H1 (cell line): ENCODE data around the gene MED12L. TPM values are rescaled to one million over a fixed set of nuclear protein-coding genes. Genes with fewer than 3 reads are reported as not detected.
A peak's percentile ranks its signal among the peaks of the same experiment; 100 is the strongest.

Experiments
- CTCF ChIA-PET: fragments of 300-600 bp; sonication (Branson Sonifier 250); formaldehyde crosslinking; loops from one replicate; lab custom pipeline; 2021; ENCODE audit not compliant: partially characterized antibody; lab: Charles Lee
- POLR2A ChIA-PET: fragments of 300-600 bp; sonication (Branson Sonifier 250); formaldehyde crosslinking; loops from one replicate; lab custom pipeline; 2021; ENCODE audit warnings: inconsistent platforms; ENCODE audit not compliant: partially characterized antibody; lab: Charles Lee
- DNase-seq, 2 experiments: peaks; one replicate each; pipeline versions ENCODE4 v3.0.0 to v3.0.0-alpha.2; 2010 to 2022; ENCODE audit warnings: low spot score in 2 of 2, low read depth in 1 of 2, mixed read lengths in 1 of 2
- FAIRE-seq: peaks from 2 replicates; lab custom pipeline; 2011; peaks lifted over from hg19 to GRCh38; lab: Jason Lieb, UNC
- H2AFZ ChIP-seq: 2 replicates; pipeline ENCODE4 v1.8.1; 2012; ENCODE audit warnings: low read length, inconsistent platforms
- H2AK5ac ChIP-seq: 2 replicates; pipeline ENCODE4 v1.6.1; 2013; ENCODE audit warnings: low read depth, low read length
- H2BK120ac ChIP-seq: replicated peaks from 2 replicates; pipeline ENCODE3; 2013; ENCODE audit warnings: low read depth, low read length, inconsistent platforms
- H2BK12ac ChIP-seq: 2 replicates; pipeline ENCODE4 v1.6.1; 2013; ENCODE audit warnings: low read depth, low read length
- H2BK15ac ChIP-seq: 2 replicates; pipeline ENCODE4 v1.6.1; 2013; ENCODE audit warnings: low read length
- H2BK20ac ChIP-seq: 2 replicates; pipeline ENCODE4 v1.6.1; 2013; ENCODE audit warnings: low read length
- H2BK5ac ChIP-seq: 2 replicates; pipeline ENCODE4 v1.6.1; 2013; ENCODE audit warnings: low read depth, low read length
- H3K14ac ChIP-seq: 2 replicates; pipeline ENCODE4 v1.6.1; 2013; ENCODE audit warnings: inconsistent platforms; ENCODE audit not compliant: insufficient read length
- H3K18ac ChIP-seq: 2 replicates; pipeline ENCODE4 v1.6.1; 2013; ENCODE audit warnings: low read length; ENCODE audit errors: extremely low read depth
- H3K23ac ChIP-seq: 2 replicates; pipeline ENCODE4 v1.6.1; 2013; ENCODE audit warnings: inconsistent platforms; ENCODE audit not compliant: insufficient read length
- H3K23me2 ChIP-seq: 2 replicates; pipeline ENCODE4 v1.6.1; 2013; ENCODE audit warnings: low read depth, low read length
- H3K27ac ChIP-seq: 2 replicates; pipeline ENCODE4 v1.6.1; 2011; ENCODE audit warnings: low read depth, low read length, inconsistent platforms
- H3K27me3 ChIP-seq, 4 experiments: replicated peaks in 1 of 4; 1 replicate in 1 of 4; 2 replicates in 3 of 4; pipeline versions ENCODE4 v1.6.1 to v1.8.1; 2011 to 2013; ENCODE audit warnings: low read length in 3 of 4, mild to moderate bottlenecking in 3 of 4, inconsistent platforms in 2 of 4, mixed read lengths in 2 of 4, moderate library complexity in 1 of 4; ENCODE audit not compliant: control insufficient read depth in 3 of 4, insufficient read depth in 3 of 4; ENCODE audit errors: extremely low read depth in 1 of 4
- H3K36me3 ChIP-seq, 4 experiments: 2 replicates each; pipeline versions ENCODE4 v1.6.1 to v1.8.1; 2011 to 2013; ENCODE audit warnings: mild to moderate bottlenecking in 4 of 4, low read length in 3 of 4, moderate library complexity in 2 of 4, control low read depth in 1 of 4, inconsistent platforms in 1 of 4; ENCODE audit not compliant: insufficient read depth in 4 of 4, control insufficient read depth in 2 of 4
- H3K4ac ChIP-seq: replicated peaks from 2 replicates; pipeline ENCODE3; 2013; ENCODE audit warnings: low read length, low read depth, mixed read lengths, inconsistent platforms; ENCODE audit not compliant: insufficient read length
- H3K4me1 ChIP-seq, 4 experiments: replicated peaks in 1 of 4; 1 replicate in 1 of 4; 2 replicates in 3 of 4; pipeline versions ENCODE4 v1.6.1 to v1.8.1; 2011 to 2013; ENCODE audit warnings: low read length in 3 of 4, inconsistent platforms in 2 of 4, mixed read lengths in 1 of 4; ENCODE audit not compliant: insufficient read depth in 4 of 4, control insufficient read depth in 3 of 4
- H3K4me2 ChIP-seq, 2 experiments: 2 replicates each; pipeline versions ENCODE4 v1.6.1 to v1.8.1; 2011 to 2013; ENCODE audit warnings: low read depth in 2 of 2, low read length in 2 of 2, control low read depth in 1 of 2, inconsistent platforms in 1 of 2, mild to moderate bottlenecking in 1 of 2; ENCODE audit not compliant: insufficient read depth in 1 of 2
- H3K4me3 ChIP-seq, 4 experiments: fragments of 200-600, 300-600 bp in 1 of 4; sonication (generic), shearing (Covaris generic), sonication (Bioruptor Twin) in 1 of 4; 2 replicates each; pipeline versions ENCODE4 v1.5.1 to v1.8.1; 2011 to 2016; ENCODE audit warnings: low read length in 4 of 4, low read depth in 3 of 4, control low read depth in 2 of 4, inconsistent platforms in 2 of 4, mild to moderate bottlenecking in 2 of 4, mixed read lengths in 1 of 4, moderate library complexity in 1 of 4; ENCODE audit not compliant: insufficient read depth in 2 of 4; ENCODE audit errors: extremely low read depth in 1 of 4
- H3K56ac ChIP-seq: replicated peaks from 2 replicates; pipeline ENCODE3; 2013; ENCODE audit warnings: low read depth, mild to moderate bottlenecking, mixed read lengths, low read length, inconsistent platforms; ENCODE audit not compliant: insufficient read length
- H3K79me1 ChIP-seq: 2 replicates; pipeline ENCODE4 v1.6.1; 2013; ENCODE audit warnings: low read depth, low read length, control low read depth
- H3K79me2 ChIP-seq, 2 experiments: 2 replicates each; pipeline versions ENCODE4 v1.6.1 to v1.8.1; 2012 to 2013; ENCODE audit warnings: low read length in 2 of 2, mild to moderate bottlenecking in 2 of 2, inconsistent platforms in 1 of 2; ENCODE audit not compliant: insufficient read depth in 2 of 2, control insufficient read depth in 1 of 2
- H3K9ac ChIP-seq, 4 experiments: replicated peaks in 1 of 4; 1 replicate in 1 of 4; 2 replicates in 3 of 4; pipeline versions ENCODE4 v1.6.1 to v1.8.1; 2011 to 2013; ENCODE audit warnings: low read depth in 3 of 4, low read length in 3 of 4, control low read depth in 2 of 4, mild to moderate bottlenecking in 2 of 4, moderate library complexity in 2 of 4, inconsistent platforms in 1 of 4; ENCODE audit errors: extremely low read depth in 1 of 4
- H3K9me3 ChIP-seq, 2 experiments: 2 replicates each; pipeline versions ENCODE4 v1.6.1 to v1.8.1; 2012 to 2013; ENCODE audit warnings: mild to moderate bottlenecking in 2 of 2, moderate library complexity in 2 of 2, control low read depth in 1 of 2, inconsistent platforms in 1 of 2, low read depth in 1 of 2, low read length in 1 of 2, mixed read lengths in 1 of 2; ENCODE audit not compliant: insufficient read depth in 2 of 2
- H4K20me1 ChIP-seq, 2 experiments: replicated peaks in 1 of 2; 2 replicates each; pipeline versions ENCODE3 to v1.8.1; 2011 to 2013; ENCODE audit warnings: inconsistent platforms in 2 of 2, low read length in 2 of 2, mild to moderate bottlenecking in 1 of 2; ENCODE audit not compliant: insufficient read depth in 2 of 2, control insufficient read depth in 1 of 2
- H4K5ac ChIP-seq: 2 replicates; pipeline ENCODE4 v1.6.1; 2013; ENCODE audit warnings: low read length, low read depth, mixed read lengths, inconsistent platforms; ENCODE audit not compliant: insufficient read length
- H4K8ac ChIP-seq: 2 replicates; pipeline ENCODE4 v1.8.0; 2013; ENCODE audit warnings: mild to moderate bottlenecking, moderate library complexity, low read length, inconsistent platforms; ENCODE audit not compliant: insufficient read depth; ENCODE audit errors: extremely low read depth
- H4K91ac ChIP-seq: replicated peaks from 2 replicates; pipeline ENCODE3; 2013; ENCODE audit warnings: low read length, mixed read lengths, inconsistent platforms; ENCODE audit not compliant: insufficient read length
- ASH2L ChIP-seq: fragments of 200-600, 300-600 bp; sonication (generic); IDR thresholded peaks from one replicate; pipeline ENCODE4 v1.7.1; 2017; ENCODE audit warnings: low read length
- BACH1 ChIP-seq: IDR thresholded peaks from 2 replicates; pipeline ENCODE4 v1.6.1; 2012; ENCODE audit warnings: low read length, improper control_type of control experiment
- CBX5 ChIP-seq: fragments of 300-800, 300-1000 bp; sonication (generic); IDR thresholded peaks from 2 replicates; pipeline ENCODE4 v1.7.1; 2016; ENCODE audit warnings: antibody characterized with exemption, low read length, low read depth
- CHD1 ChIP-seq: IDR thresholded peaks from 2 replicates; pipeline ENCODE4 v1.6.1; 2012; ENCODE audit warnings: low read depth, low read length, improper control_type of control experiment
- EZH2 ChIP-seq: fragments of 200-600 bp; sonication (generic); IDR thresholded peaks from 2 replicates; pipeline ENCODE4 v1.7.1; 2012; ENCODE audit warnings: low read depth, mild to moderate bottlenecking, moderate library complexity, low read length, inconsistent platforms; ENCODE audit not compliant: severe bottlenecking
- HDAC2 ChIP-seq, 2 experiments: fragments of 300-600 bp in 1 of 2; sonication (generic) in 1 of 2; IDR thresholded peaks; 2 replicates each; pipeline ENCODE4 v1.6.1; 2011 to 2012; ENCODE audit warnings: low read depth in 2 of 2, low read length in 2 of 2, mild to moderate bottlenecking in 2 of 2, moderate library complexity in 2 of 2, borderline replicate concordance in 1 of 2, inconsistent platforms in 1 of 2
- RAD21 ChIP-seq, 2 experiments: IDR thresholded peaks in 1 of 2; conservative IDR thresholded peaks in 1 of 2; 2 replicates each; pipeline ENCODE4 v1.6.1; 2011; ENCODE audit warnings: low read depth in 2 of 2, low read length in 2 of 2, improper control_type of control experiment in 1 of 2, inconsistent platforms in 1 of 2, mild to moderate bottlenecking in 1 of 2, moderate library complexity in 1 of 2
- SAP30 ChIP-seq: fragments of 300-600 bp; sonication (generic); IDR thresholded peaks from 2 replicates; pipeline ENCODE4 v1.7.1; 2012; ENCODE audit warnings: low read length, moderate library complexity, mild to moderate bottlenecking, inconsistent platforms; ENCODE audit not compliant: insufficient read depth, insufficient replicate concordance
- TEAD4 ChIP-seq: IDR thresholded peaks from 2 replicates; pipeline ENCODE4 v1.6.1; 2012; ENCODE audit warnings: low read depth, low read length, inconsistent platforms, mixed read lengths
- WGBS, 2 experiments: shearing (Covaris generic) in 1 of 2; methylation state at CpG; one replicate each; pipeline versions ENCODE4 v1.1.6 to v1.1.7; 2013 to 2015; ENCODE audit warnings: low lambda C conversion rate in 2 of 2, mixed read lengths in 2 of 2, inconsistent platforms in 1 of 2, low coverage in 1 of 2, missing lambda C conversion rate in 1 of 2; ENCODE audit not compliant: insufficient replicate concordance in 2 of 2, insufficient coverage in 1 of 2, insufficient read length in 1 of 2; ENCODE audit errors: extremely low coverage in 1 of 2, missing lambda C conversion rate in 1 of 2; 5-methylcytosine and 5-hydroxymethylcytosine counted together
- polyA plus RNA-seq, 7 experiments: library from polyadenylated mRNA; depleted of rRNA in 3 of 7; stranded (reverse) in 5 of 7; unstranded in 2 of 7; fragments of >200 nt in 5 of 7; fragments of 200-250 nt in 2 of 7; gene quantifications; 1 replicate in 5 of 7; 2 replicates in 1 of 7; 4 replicates in 1 of 7; pipeline versions ENCODE4 v1.2.1 to v1.2.3, GENCODE V29; 2011 to 2013; ENCODE audit warnings: missing spikeins in 2 of 7, mixed read lengths in 2 of 7
- total RNA-seq: library from RNA; stranded (reverse); fragmentation: NEBNext Ultra II Directional; extraction: Animal tissue kit (Norgen Biotek cat#: 25700); gene quantifications from 2 replicates; pipeline ENCODE4 v1.2.1, GENCODE V29; 2021

MED12L gene
- total and polyA plus RNA-seq, 2 of the 8 experiments (the other 6 are each of a cell fraction or from before 2014, with no cell fraction given) = 3.6 to 26.2 TPM

GRCh38 chr3:151086484-151087456 is 1.3 kb downstream of the MED12L start:
- Histone ChIP-seq H3K36me3 (no peaks in the 10 kb centered on the region; a peak in 1 of 8 replicates), H2BK20ac (no peak overlapping the region), H3K4me3 (peak overlapping the region; percentile 55 to 76 (median 72)), H3K4me2 (peak overlapping the region; percentile 81 to 83), H2BK15ac (no peak overlapping the region), H3K14ac (no peak overlapping the region), H3K4me1 (peaks cover 2 to 20% (median 9%) of the 10 kb centered on the region in 4 experiments; a peak in 6 of 7 replicates), H4K20me1 (peaks cover 0 to 12% of the 10 kb centered on the region in 2 experiments), H2AFZ (no peak overlapping the region), H4K5ac (peak overlapping the region; percentile 18), H3K79me1 (no peaks in the 10 kb centered on the region; the same call in none of the 2 replicates), H3K18ac (peak overlapping the region; percentile 87), H3K23ac (no peak overlapping the region), H2BK5ac (0 out of 2 replicates have a peak overlapping the region, but pooled peaks have one; percentile 39), H3K9me3 (no peaks in the 10 kb centered on the region; a peak in 1 of 4 replicates), H3K56ac (peak overlapping the region; percentile 27), H2AK5ac (no peak overlapping the region), H3K79me2 (peaks cover 0 to 45% of the 10 kb centered on the region in 2 experiments; a peak in 2 of 4 replicates), H3K4ac (no peak overlapping the region), H3K27me3 (peaks cover 2 to 7% (median 5%) of the 10 kb centered on the region in 4 experiments; a peak in 6 of 7 replicates), H2BK12ac (no peak overlapping the region), H2BK120ac (no peak overlapping the region), H3K23me2 (peaks cover 5% of the 10 kb centered on the region), H3K27ac (no peak overlapping the region), H4K8ac (peak overlapping the region; percentile 39; the same call in 1 of the 2 replicates), H3K9ac (peak overlapping the region; percentile 42 to 74 (median 60); a peak in 6 of 7 replicates), H4K91ac (peak overlapping the region; percentile 41)
- POLR2A ChIA-PET = interaction anchor here (0.6 to 3.8 kb wide), 14 partner anchors 8 to 373 kb away, joined by 3 to 19 read pairs (median 4); no protein-coding TSS in a partner anchor
- WGBS, 2 experiments = 1% methylated on average over 46 of the region's 81 CpGs; no CpG with 5 or more reads in 1 of the 2 experiments
- CTCF ChIA-PET = interaction anchor here (0.6 to 6.0 kb wide), 23 partner anchors 9 to 606 kb away, joined by 3 to 78 read pairs (median 5); partner anchors contain the start of gene SIAH2
- FAIRE-seq (no peak), DNase-seq (peak in 1 of 2 experiments; percentile 76)
- TF ChIP-seq RAD21 (IDR thresholded peaks at IDR 0.05 in 1 of 2, conservative IDR thresholded peaks at IDR 0.05 in 1 of 2; ENCODE audit: low read depth in 2 of 2, low read length in 2 of 2) = peak; percentile 23 to 46
- no peak for TF ChIP-seq BACH1
- peak; percentile 27 for TF ChIP-seq SAP30
- peak; percentile 92 for TF ChIP-seq ASH2L
- TF ChIP-seq CHD1 = peak; percentile 57
- 0 out of 2 replicates have a peak, but pooled peaks have one; percentile 5 for TF ChIP-seq TEAD4
- no peak for TF ChIP-seq CBX5
- 0 out of 4 replicates have a peak, but pooled peaks of 1 of the 2 experiments have one; percentile 13 for TF ChIP-seq HDAC2 (IDR thresholded peaks at IDR 0.05; ENCODE audit: borderline replicate concordance in 1 of 2, low read depth in 2 of 2, low read length in 2 of 2)
- peak; percentile 30 for TF ChIP-seq EZH2
